Activated CD4-positive, alpha-beta T cell treated with anti-CD3 and anti-CD28 coated beads, Interleukin-2, amount 50 U/mL, for 1 hour (primary cell): ENCODE data around the gene HEPN1.
A peak's percentile ranks its signal among the peaks of the same experiment; 100 is the strongest.

Experiments
- DNase-seq: peaks from one replicate; pipeline ENCODE4 v3.0.0-alpha.2; 2020

HEPN1 gene

DNA sequence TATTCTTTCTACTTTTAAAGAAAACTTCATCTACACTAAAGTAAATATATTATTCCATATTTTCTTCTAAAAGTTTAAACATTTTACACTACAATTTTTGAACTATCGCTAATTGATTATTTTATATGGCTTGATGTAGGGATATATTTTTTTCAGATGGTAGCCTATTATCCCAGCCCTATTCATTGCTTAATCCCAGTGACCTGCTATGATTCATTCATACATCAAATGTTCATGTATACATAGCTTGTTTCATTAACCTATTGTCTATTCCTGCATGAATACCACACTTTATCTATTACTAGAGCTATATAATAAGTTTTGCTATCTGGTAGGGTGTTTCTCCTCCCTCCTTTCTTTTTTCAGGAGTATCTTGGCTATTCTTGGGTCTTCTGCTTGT, 16.4 kb upstream of the HEPN1 start:
- DNase-seq: no peak

DNA sequence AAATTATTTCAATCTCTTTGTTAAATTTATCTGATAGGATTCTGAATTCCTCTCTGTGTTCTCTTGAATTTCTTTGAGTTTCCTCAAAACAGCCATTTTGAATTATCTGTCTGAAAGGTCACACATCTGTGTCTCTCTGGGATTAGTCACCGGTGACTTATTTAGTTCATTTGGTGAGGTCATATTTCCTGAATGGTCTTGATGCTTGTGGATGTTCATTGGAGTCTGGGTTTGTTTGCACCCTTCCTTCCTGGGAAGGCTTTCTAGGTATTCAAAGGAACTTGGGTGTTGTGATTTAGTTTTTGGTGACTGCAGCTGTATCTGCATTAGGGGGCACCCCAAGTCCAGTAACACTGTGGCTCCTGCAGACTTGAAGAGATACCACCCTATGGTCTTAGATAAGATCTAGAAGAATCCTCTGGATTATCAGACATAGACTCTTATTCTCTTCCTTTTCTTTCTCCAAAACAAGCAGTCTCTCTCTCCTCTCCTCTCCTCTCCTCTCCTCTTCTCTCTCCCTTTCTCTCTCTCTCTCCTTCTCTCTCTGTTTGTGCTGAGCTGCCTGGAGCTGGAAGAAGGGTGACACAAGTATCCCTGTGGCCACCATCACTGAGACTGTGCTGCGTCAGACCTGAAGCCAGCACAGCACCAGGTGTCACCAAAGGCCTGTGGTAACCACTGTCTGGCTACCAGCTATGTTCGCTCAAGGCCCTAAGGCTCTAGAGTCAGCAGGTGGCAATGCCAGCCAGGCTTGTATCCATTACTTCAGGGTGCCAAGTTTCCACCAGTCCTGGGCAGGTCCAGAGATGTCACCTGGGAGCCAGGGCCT, 3.3 kb upstream of the HEPN1 start:
- no peak for DNase-seq

- DNase-seq: no peak
Observed at GRCh38 chr11:124916370-124916710, 2.7 kb upstream of the HEPN1 start.

- DNase-seq: no peak
Observed at GRCh38 chr11:124917115-124917637, 1.9 kb upstream of the HEPN1 start.

DNA sequence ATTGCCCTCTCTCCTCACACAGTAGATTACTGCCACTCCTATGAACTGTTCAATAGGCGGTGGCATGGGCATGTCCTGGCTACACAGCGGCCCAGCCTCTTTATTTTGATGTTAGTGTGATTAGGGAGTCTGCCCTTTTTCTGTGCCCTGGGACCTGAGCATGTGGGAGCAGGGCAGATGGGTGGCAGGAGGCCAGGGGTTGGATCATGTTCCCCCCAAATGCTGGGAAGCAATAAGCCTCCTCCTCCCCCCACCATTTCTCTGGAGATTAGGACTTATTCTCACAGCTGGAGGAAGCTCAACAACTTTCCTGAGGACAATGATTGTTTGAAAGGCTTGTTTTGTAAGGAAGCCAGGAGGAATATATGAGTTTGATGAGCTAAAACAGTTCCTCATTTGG, 848 bp downstream of the HEPN1 start:
- no peak for DNase-seq

DNA sequence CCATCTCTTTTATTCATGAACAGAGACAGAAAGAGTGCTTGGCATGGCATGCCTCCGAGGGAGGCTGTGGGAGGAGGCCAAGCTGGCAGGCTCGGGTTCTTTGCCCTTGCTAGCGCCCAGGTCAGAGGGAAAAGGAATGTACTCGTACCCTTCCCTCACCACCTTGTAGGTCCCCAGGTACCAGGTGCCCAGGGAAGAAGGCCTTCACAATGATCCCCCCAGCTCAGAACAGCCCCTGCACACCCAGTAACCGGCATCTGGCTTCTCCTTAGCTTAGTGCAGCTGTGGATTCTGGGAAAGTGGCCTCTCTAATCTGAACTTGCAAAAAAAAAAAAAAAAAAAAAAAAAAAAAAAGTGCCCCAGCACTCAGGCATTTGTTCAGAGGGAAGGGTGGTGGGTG, 1.3 kb downstream of the HEPN1 start:
- DNase-seq: no peak

GRCh38 chr11:124920870-124921609, 2.0 kb downstream of the HEPN1 start:
- DNase-seq: peak; percentile 66

DNA sequence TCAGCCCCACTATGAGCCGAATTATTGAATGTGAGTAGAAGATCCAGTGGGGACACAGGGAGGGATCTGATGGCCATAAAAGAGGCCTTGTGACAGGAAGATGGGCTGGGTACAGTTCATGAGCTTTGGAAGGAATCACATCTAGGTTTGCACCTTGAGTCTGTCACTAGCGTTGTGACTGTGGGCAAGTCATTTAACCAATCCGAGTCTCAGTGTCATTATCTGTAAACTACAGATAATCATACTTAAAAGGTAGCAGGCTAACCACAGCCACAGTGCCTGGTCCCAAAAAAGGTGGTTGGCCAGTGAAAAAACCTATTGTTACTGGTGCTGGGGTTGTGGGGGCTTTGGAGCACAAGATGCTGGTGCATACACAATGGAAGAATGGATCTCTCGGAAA, 3.8 kb downstream of the HEPN1 start:
- DNase-seq: no peak

- DNase-seq: peak; percentile 9
Observed at GRCh38 chr11:124923296-124923695, 4.2 kb downstream of the HEPN1 start.

DNA sequence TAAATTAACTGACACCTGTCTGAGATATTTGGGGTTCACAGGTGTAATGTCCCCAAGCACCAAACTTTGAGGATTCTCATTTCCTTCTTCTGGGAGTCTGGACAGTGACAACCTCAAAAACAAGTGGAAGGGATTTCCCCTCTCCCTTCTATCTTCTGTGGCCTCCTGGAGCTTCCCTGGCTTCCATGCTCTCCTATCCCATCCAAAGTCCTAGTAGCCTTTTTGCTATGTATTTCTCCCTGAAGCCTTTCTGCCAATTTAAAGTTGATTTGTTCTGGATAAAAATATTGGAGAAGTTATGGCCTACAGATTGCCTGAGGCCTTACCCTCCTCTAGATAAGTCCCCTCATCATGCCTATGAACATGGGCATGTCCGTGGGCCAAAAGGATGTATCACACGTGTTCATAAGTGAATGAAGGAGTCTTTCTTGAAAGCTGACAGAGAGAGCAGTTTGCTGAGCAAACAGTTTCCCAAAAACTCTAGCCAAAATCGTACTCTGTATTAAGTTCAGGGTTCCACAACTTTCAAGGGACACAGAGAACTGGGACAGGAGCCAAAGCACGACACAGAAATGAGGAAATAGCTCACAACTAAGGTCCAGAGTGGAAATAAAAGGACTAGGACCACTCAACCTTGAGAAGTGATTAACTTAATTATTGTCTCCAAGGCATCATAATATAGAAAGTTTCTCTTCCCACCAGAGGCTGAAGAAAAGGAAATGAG, 10.1 kb downstream of the HEPN1 start:
- no peak for DNase-seq

DNA sequence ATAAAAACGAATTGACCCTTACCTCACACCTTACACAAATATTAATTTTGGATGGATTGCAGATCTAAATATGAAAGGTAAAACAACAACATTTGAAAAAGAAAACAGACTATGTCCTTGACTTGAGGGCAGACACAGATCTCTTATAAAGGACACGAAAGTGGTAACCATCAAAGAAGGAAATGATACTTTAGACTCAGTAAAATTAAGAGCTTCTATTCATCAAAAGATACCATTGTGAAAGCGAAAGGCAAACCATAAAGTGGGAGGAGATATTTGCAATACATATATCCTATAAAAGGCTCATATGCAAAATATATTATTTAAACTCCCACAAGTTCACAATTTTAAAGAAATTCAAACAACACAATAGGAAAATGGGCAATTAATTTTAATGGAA, 11.7 kb downstream of the HEPN1 start:
- no peak for DNase-seq

GRCh38 chr11:124934862-124935547, 16.0 kb downstream of the HEPN1 start:
- DNase-seq: no peak

DNA sequence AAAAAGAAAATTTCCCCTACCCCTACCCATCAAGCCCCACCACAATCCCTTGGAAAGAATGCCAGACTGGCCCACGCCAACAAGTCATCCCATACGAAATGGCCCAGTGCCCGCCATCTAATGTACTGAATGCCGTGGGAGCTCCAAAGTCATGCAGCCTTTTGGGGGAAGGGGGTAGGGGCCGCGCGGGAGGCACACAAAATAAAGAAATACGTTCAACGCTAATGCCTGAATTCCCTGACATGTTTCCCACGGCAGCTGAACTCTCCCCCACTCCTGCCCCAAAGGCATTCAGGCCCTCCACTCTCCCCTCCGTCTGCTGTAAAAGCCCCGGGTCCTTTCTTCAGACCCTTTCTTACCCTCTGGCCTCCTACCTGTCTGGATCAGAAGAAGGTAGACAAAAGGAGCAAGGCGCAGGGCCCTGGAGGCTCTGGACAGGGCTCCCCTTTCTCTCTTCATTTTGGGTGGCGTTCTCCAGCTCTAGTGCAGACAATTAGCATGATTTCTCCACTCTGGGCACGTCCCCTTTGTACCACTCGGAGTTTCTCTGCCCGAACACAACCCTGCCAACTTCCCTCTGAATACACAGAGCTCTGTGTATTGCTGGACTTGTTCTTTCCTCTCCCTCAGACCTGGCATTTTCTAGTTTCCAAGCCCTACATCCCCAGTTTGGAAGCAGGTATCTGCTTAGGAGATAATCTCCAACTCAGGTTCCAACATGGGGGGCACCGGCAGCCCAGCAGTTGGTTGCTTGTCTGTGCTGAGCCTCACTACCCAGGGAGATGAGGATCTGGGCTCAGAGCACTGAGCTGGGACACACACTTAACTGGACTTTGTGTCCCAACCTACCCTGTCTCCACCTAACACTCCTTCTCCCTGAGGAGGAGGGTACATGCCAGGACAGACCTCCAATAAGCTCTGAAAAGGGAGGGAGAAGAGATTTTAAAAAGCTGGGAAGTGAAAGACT, 16.8 kb downstream of the HEPN1 start, which contains the start of gene HEPACAM:
Gene HEPACAM (minus strand): TSS at position 500 of the 967 bp plus-strand sequence. CDS start 41 bp downstream, at position 459.
- no peak for DNase-seq

- no peak for DNase-seq
Observed at GRCh38 chr11:124937336-124937935, 18.4 kb downstream of the HEPN1 start.

DNA sequence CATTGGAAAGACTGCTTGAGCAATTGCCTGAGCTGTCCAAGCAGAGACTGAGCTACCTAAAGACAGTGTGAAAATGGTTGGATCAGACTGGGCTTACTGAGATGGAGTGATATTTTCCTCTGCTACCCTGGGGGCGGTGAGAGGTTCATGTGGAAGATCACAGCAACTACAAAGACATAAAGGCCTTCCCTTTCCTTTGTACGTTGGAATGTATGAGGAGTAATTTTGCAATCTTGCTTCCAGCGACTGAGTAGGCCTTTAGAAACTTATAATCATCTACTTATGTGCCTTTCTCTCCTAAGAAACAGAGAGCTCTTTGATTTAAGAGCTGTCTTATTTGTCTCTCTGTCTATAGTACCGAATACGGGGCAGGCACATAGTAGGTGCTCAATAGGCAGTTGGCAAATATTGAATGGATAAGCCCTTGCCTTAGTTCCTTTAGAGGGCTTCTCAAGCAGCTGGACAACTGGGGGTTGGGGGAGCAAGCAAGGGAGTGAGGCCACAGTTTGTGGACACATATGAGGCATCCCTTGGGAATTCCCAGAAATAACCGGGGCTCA, 19.2 kb downstream of the HEPN1 start:
- DNase-seq: no peak

- DNase-seq: no peak
Observed at GRCh38 chr11:124938970-124939369, 19.9 kb downstream of the HEPN1 start.

GRCh38 chr11:124941703-124942102, 22.7 kb downstream of the HEPN1 start:
- DNase-seq: no peak

GRCh38 chr11:124942466-124943253, 23.6 kb downstream of the HEPN1 start:
- no peak for DNase-seq

GRCh38 chr11:124943254-124943616, 24.2 kb downstream of the HEPN1 start:
- DNase-seq: no peak

GRCh38 chr11:124943741-124944140, 24.7 kb downstream of the HEPN1 start:
- no peak for DNase-seq
